ENCODE data around the gene EFHC1. TPM values are rescaled to one million over a fixed set of nuclear protein-coding genes. Genes with fewer than 3 reads are reported as not detected.

Gene EFHC1
- total RNA-seq, 6 donors from 2014 or later: 16.2 to 96.4 (median 21.6) TPM

DNA sequence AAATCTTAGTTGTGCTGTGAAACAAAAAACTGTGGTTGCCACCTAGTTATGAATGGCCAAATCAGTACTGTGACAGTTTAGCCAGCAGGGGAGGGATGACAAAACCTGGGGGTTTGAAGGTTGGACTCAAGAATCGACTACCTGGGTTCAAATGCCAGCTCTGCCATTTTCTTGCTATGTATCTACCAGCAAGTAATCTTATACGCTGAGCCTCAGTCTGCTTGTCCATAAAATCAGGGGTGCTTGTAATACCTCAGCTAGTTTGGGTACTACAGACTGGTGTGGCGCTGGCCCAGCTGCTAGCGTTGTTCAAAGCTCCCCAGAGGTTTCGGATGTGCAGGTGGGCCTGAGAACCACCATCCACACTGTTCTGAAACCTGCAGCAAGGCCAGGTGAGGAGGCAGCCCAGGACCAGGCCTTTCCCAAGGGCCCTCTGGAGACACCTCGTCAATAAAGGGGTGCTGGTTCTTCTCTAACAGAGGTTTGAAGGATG lies 116.3 kb downstream of the EFHC1 start:
- DNase-seq: no peak
- Histone ChIP-seq H3K27me3 (no peaks in the 10 kb centered on the region), H3K27ac (no peak overlapping the region), H3K9me3 (no peaks in the 10 kb centered on the region), H3K4me3 (no peak overlapping the region), H3K36me3 (peaks cover 0 to 21% (median 11%) of the 10 kb centered on the region in 4 donors), H3K4me1 (peaks cover 10 to 21% (median 15%) of the 10 kb centered on the region in 4 donors)
- TF ChIP-seq POLR2A (IDR thresholded peaks at IDR 0.05) (no peak), POLR2AphosphoS5 (IDR thresholded peaks at IDR 0.05) (no peak)
- 91 to 95% methylated on average over 6 of the region's 6 CpGs for WGBS, 2 donors
- ATAC-seq (ENCODE audit: low FRiP score in 2 of 2): no peak

DNA sequence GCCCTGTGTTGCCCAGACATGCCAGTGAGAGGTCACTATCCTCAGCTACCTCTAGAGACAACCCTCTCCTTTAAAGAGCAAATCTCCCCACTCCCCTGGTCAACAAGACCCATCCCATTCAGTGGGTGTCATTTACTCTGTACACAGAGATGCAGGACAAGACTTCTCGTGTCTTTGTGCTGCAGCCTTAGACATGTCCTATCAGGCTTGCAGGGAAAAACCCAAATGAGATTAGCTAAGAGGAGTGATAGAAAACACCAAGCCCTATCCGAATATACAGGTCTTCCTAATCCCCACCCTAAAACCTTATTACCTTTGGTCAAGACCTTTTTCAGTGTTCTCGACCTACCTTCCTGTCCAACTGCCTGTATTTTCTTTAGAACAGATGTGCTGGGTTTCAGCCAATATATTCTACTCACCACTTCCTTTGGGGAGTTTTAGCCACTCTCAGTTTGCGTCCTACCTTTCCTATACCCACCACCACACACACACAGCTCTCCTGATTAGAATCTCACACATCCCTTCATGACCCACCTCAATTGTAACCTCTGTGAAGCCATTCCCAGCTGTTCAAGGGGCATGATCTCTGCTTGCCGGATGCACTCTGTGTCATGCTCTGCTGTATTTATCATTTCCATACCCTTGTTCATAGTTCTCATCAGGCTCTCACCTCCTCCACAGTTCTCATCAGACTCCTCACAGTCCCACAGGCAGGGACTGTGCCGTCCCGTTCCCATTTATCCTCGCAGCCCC lies 117.0 kb downstream of the EFHC1 start:
- H3K27me3 ChIP-seq: no peaks in the 10 kb centered on the region
- 64 to 71% methylated on average over 8 of the region's 8 CpGs for WGBS, 2 donors
- no peak for ATAC-seq (ENCODE audit: low FRiP score in 2 of 2)
- TF ChIP-seq POLR2A (IDR thresholded peaks at IDR 0.05) (no peak), POLR2AphosphoS5 (IDR thresholded peaks at IDR 0.05) (no peak), EP300 (IDR thresholded peaks at IDR 0.05) (no peak)
- TF ChIP-seq, protein P1, sequence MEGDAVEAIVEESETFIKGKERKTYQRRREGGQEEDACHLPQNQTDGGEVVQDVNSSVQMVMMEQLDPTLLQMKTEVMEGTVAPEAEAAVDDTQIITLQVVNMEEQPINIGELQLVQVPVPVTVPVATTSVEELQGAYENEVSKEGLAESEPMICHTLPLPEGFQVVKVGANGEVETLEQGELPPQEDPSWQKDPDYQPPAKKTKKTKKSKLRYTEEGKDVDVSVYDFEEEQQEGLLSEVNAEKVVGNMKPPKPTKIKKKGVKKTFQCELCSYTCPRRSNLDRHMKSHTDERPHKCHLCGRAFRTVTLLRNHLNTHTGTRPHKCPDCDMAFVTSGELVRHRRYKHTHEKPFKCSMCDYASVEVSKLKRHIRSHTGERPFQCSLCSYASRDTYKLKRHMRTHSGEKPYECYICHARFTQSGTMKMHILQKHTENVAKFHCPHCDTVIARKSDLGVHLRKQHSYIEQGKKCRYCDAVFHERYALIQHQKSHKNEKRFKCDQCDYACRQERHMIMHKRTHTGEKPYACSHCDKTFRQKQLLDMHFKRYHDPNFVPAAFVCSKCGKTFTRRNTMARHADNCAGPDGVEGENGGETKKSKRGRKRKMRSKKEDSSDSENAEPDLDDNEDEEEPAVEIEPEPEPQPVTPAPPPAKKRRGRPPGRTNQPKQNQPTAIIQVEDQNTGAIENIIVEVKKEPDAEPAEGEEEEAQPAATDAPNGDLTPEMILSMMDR (IDR thresholded peaks at IDR 0.05): no peak
- no peak for DNase-seq
- no peaks in the 10 kb centered on the region for H3K9me3 ChIP-seq
- peak overlapping the region in 2 of 4 donors; percentile 27 to 28 for H3K27ac ChIP-seq
- peaks cover 0 to 21% (median 11%) of the 10 kb centered on the region in 4 donors for H3K36me3 ChIP-seq
- no peak overlapping the region for H3K4me3 ChIP-seq
- peaks cover 10 to 21% (median 15%) of the 10 kb centered on the region in 4 donors for H3K4me1 ChIP-seq

DNA sequence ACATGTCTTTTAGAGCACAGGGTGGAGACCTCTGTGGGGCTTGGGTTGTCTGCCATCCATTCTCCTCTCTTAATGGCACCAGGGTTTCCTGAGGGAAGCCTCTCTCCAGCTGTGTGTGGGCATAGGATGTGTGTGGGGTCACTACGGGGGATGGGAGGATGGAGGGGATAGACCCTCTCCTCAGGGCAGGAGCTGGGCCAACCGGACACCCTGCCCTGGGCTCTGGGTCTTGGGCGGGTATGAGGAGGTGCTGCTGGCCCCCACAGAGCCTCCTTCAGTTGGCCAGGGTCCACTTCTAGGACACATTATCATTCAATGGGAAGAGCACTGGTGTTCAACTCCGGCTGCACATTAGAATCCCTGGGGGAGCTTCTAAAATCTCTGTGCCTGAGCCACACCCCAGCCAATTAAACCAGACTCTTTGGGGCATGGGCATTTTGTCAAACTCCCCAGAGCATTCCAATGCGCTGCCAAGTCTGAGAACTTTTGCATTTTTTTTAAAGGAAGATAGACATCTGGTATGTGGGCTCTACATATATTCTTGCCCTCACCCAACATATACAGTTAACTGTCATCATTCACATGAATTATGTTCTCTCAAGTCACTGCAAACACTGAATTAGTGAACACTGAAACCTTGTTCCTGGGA lies 118.2 kb downstream of the EFHC1 start:
- ATAC-seq (ENCODE audit: low FRiP score in 2 of 2) (no peak), DNase-seq (no peak)
- H3K27me3 ChIP-seq: no peaks in the 10 kb centered on the region
- H3K4me3 ChIP-seq: no peak overlapping the region
- no peaks in the 10 kb centered on the region for H3K9me3 ChIP-seq
- H3K4me1 ChIP-seq: peaks cover 12 to 21% (median 15%) of the 10 kb centered on the region in 4 donors
- WGBS, 2 donors: 92 to 97% methylated on average over 5 of the region's 5 CpGs
- TF ChIP-seq POLR2AphosphoS5 (IDR thresholded peaks at IDR 0.05): no peak
- TF ChIP-seq, protein P1 (IDR thresholded peaks at IDR 0.05): no peak
- TF ChIP-seq EP300 (IDR thresholded peaks at IDR 0.05): no peak
- no peak for TF ChIP-seq POLR2A (IDR thresholded peaks at IDR 0.05)
- peak overlapping the region in 2 of 4 donors; percentile 16 to 27 for H3K27ac ChIP-seq
- peaks cover 0 to 19% (median 10%) of the 10 kb centered on the region in 4 donors for H3K36me3 ChIP-seq

DNA sequence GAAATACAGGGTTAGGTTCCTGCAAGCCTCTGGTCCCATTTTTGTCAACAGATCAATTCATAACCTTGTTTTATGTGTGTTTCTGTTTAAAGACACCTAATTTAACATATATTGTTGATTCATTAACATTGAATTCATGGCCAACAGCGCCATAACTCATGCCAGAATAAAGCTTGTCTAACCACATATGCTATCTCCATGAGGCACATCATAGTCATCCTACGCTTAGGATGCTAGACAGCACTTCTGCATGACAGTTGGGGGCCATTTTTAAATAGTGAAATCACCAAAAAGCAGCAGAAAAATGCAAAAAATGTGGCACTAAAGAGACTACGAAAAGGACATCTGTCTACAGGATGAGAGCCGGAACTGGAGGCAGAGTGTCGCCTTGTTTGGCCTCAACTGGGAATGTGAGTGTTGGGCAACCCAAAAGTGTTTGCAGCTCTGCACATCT lies 118.8 kb downstream of the EFHC1 start:
- TF ChIP-seq POLR2A (IDR thresholded peaks at IDR 0.05) (no peak), EP300 (IDR thresholded peaks at IDR 0.05) (no peak), POLR2AphosphoS5 (IDR thresholded peaks at IDR 0.05) (no peak)
- TF ChIP-seq, protein P1 (IDR thresholded peaks at IDR 0.05): no peak
- ATAC-seq (ENCODE audit: low FRiP score in 2 of 2) (no peak), DNase-seq (no peak)
- Histone ChIP-seq H3K27me3 (no peaks in the 10 kb centered on the region), H3K4me1 (peaks cover 16 to 25% (median 20%) of the 10 kb centered on the region in 4 donors), H3K27ac (no peak overlapping the region), H3K36me3 (peaks cover 0 to 15% (median 9%) of the 10 kb centered on the region in 4 donors), H3K9me3 (no peaks in the 10 kb centered on the region), H3K4me3 (no peak overlapping the region)
- WGBS, 2 donors: 82 to 89% methylated on average over 5 of the region's 5 CpGs

DNA sequence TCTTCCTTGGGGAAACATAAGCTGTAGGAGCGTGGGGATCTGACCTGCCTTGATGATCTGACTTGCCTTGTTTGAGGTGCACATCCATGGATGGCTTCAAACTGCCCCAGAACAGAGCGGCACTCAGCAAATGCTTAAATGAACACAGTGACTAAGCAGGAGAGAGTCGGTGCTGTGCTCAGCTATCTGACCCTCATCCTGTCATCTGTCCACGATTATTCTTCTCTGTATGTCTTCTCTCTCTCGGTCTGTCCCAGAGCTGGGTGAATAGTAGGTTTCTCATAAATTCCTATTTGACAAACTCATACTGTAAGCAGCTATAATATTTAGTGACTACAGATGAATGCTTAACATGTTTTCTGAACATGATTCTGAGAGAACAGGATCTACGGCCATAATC lies 119.5 kb downstream of the EFHC1 start:
- DNase-seq: no peak
- H3K4me1 ChIP-seq: peaks cover 22 to 31% (median 23%) of the 10 kb centered on the region in 4 donors
- ATAC-seq (ENCODE audit: low FRiP score in 2 of 2): no peak
- peak overlapping the region in 1 of 4 donors; percentile 14 for H3K27ac ChIP-seq
- no peak overlapping the region for H3K4me3 ChIP-seq
- WGBS, 2 donors: 66 to 96% methylated on average over 6 of the region's 6 CpGs
- H3K36me3 ChIP-seq: peaks cover 0 to 9% (median 7%) of the 10 kb centered on the region in 4 donors
- H3K27me3 ChIP-seq: no peaks in the 10 kb centered on the region
- no peaks in the 10 kb centered on the region for H3K9me3 ChIP-seq
- TF ChIP-seq EP300 (IDR thresholded peaks at IDR 0.05) (no peak), POLR2AphosphoS5 (IDR thresholded peaks at IDR 0.05) (no peak), POLR2A (IDR thresholded peaks at IDR 0.05) (no peak)
- TF ChIP-seq, protein P1 (IDR thresholded peaks at IDR 0.05): no peak
